AG10803 (cell line): ENCODE measurements around the gene ITM2C.

ENCODE experiments used
- DNase-seq: peaks from one replicate; pipeline ENCODE4 v3.0.0; 2010; ENCODE audit warnings: low read depth
- H3K4me3 ChIP-seq: 2 replicates; pipeline ENCODE4 v1.5.1; 2011; ENCODE audit warnings: mild to moderate bottlenecking, low read length, control low read depth
- CTCF ChIP-seq: conservative IDR thresholded peaks from 2 replicates; pipeline ENCODE4 v1.5.1; 2011; ENCODE audit warnings: mild to moderate bottlenecking, low read length, control low read depth, inconsistent platforms

ITM2C gene

DNA sequence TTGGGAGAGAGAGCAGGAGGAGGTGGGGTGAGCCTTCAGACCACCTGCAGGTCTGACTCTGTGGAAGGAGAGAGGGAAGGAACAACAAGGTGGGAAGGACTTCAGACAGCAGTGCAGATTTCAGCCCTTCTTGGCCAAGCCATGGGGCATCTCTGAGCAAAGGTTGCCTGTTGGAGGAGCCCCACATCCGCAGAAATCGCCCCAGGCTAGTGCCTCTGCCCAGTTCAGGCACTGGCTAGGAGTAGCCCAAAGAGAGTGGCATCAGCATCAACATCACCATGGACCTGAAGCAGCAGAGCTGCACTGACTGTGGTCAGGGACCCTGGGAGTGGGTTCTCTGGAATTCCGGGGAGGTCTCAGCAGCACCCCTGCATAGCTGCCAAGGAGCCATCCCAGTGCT lies 50.1 kb downstream of the ITM2C start:
- no peak for DNase-seq
- TF ChIP-seq CTCF, result no peak
- no peak overlapping the region for H3K4me3 ChIP-seq

GRCh38 chr2:230915319-230915718 lies 50.6 kb downstream of the ITM2C start:
- no peak for TF ChIP-seq CTCF
- H3K4me3 ChIP-seq, result no peak overlapping the region
- DNase-seq, result no peak

DNA sequence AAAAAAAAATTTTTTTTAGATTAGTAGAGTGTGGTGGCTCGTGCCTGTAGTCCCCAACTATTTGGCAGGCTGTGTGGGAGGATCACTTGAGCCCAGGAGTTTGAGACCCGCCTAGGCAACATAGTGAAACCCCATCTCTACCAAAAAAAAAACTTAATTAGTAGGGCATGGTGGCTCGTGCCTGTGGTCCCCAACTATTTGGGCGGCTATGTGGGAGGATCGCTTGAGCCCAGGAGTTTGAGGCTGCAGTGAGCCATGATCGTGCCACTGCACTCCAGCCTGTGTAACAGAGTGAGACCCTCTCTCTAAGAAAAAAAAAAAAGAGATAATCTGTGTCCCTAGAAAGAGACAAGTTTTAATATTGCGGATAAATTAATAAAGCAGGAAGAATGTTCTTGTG lies 51.5 kb downstream of the ITM2C start:
- H3K4me3 ChIP-seq, result no peak overlapping the region
- TF ChIP-seq CTCF, result no peak
- DNase-seq, result no peak

- H3K4me3 ChIP-seq, result no peak overlapping the region
- TF ChIP-seq CTCF, result no peak
- no peak for DNase-seq
Observed at GRCh38 chr2:230919240-230919639, 54.5 kb downstream of the ITM2C start.

DNA sequence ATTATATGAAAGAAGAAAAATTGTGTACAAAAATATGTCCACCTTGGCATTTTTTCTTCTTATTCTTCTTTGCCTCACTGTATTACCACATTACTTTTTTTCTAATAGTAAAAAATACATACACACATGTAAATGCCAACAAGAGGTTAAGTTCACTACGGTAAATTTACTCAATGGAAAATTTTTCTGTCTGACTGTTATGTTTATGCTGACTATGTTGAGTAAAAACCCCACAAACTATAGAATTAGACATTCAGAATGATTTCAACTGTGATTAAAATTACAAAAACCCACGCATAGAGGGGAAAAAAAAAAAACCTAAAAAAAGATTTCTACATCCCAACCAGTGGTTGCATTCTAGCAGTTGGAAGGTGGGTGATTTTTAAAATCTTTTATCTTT lies 54.9 kb downstream of the ITM2C start:
- H3K4me3 ChIP-seq, result no peak overlapping the region
- DNase-seq, result no peak
- TF ChIP-seq CTCF, result no peak

GRCh38 chr2:230920167-230920566 lies 55.4 kb downstream of the ITM2C start:
- no peak for DNase-seq
- TF ChIP-seq CTCF, result no peak
- no peak overlapping the region for H3K4me3 ChIP-seq

DNA sequence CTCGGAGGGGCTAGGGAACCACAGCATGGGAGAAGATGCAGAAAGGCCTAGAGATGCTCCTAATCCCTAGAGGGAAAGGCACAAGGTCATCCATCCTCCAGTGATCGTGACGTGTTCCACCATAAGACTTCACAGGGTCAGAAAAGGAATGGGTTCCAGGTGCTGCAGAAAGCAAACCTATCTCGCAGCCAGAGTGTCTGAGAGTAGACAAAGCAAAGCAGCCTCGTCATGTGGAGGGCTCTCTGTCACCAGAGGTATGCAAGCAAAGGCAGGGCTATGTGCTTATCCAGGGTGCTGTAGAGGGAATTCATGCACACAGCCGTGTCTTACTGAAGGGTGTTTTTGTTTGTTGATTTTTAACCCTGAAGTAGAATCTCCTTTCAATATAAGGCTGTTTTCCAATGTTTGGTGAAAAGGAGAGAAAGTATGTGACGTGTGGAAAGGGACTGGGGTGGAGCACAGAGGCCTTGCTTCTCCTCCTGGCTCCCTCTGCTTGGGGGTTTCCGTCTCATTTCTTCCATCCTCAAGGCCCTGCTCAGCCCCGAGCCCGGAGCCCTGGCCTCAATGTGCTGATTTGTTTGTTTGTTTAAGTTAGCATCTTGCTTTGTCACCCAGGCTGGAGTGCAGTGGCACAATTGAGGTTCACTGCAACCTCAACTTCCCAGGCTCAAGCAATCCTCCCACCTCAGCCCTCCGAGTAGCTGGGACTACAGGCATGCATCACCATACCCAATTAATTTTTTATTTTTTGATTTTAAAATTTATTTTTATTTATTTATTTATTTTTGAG lies 57.3 kb downstream of the ITM2C start:
- TF ChIP-seq CTCF, result no peak
- no peak for DNase-seq
- H3K4me3 ChIP-seq, result no peak overlapping the region
